GM19043 (cell line): ENCODE measurements around the gene TJP3.
"Not testable (repeated sequence)": the region's sequence is repeated elsewhere in the genome, so short reads cannot be mapped to it uniquely, and the experiment has no call there.

Experiments used
- ATAC-seq: cut with Tn5 transposase; IDR thresholded peaks from one replicate; pipeline ENCODE4 v1.9.1; 2021; ENCODE audit warnings: low read depth; ENCODE audit not compliant: unreplicated experiment

Gene TJP3

GRCh38 chr19:3765757-3766156 is 57.6 kb downstream of the TJP3 start:
- not testable (repeated sequence) for ATAC-seq

DNA sequence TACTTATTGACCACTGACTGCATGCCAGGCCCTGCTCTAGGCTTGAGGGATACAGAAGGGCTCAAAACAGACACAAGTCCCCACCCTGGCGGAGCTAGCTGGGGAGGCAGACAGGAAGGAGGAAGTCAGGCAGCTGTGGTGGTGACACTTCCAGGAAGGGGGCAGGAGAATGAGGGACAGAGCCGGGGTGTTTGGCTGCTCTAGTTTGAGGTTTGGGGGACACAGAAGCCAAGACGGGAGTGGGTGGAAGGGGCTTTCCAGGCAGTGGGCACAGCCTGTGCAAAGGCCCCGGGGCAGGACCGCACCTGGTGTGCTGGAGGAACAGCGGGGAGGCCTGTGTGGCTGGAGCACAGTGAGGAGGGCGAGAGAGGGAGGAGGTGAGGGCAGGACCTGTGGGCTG is 58.3 kb downstream of the TJP3 start:
- ATAC-seq: no peak

GRCh38 chr19:3767050-3767449 is 58.9 kb downstream of the TJP3 start:
- ATAC-seq: no peak

- no peak for ATAC-seq
Observed at GRCh38 chr19:3768015-3768747, 60.0 kb downstream of the TJP3 start.

GRCh38 chr19:3768748-3769099 is 60.5 kb downstream of the TJP3 start:
- ATAC-seq: no peak

DNA sequence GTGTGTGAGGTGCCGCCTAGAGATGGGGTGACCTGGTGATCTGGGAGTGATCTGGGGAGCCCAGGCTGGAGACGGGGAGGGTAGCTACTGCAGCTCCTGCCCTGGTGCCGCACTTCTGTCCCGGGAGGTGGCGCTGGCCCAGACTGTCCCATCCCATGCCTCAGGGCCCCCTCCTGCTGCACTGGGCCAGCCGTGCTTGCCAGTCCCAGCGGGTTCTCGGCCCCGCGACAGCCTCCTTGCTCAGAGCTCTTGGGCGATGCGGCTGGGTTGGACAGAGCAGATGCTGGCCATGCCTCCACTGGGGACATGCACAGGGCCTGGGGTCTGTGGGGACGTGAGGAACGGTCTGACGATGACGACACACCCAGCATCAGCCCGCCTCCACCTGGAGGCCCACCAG is 61.3 kb downstream of the TJP3 start:
- no peak for ATAC-seq

GRCh38 chr19:3770136-3770999 is 62.2 kb downstream of the TJP3 start:
- ATAC-seq: no peak

- no peak for ATAC-seq
Observed at GRCh38 chr19:3771000-3771905, 63.1 kb downstream of the TJP3 start.

DNA sequence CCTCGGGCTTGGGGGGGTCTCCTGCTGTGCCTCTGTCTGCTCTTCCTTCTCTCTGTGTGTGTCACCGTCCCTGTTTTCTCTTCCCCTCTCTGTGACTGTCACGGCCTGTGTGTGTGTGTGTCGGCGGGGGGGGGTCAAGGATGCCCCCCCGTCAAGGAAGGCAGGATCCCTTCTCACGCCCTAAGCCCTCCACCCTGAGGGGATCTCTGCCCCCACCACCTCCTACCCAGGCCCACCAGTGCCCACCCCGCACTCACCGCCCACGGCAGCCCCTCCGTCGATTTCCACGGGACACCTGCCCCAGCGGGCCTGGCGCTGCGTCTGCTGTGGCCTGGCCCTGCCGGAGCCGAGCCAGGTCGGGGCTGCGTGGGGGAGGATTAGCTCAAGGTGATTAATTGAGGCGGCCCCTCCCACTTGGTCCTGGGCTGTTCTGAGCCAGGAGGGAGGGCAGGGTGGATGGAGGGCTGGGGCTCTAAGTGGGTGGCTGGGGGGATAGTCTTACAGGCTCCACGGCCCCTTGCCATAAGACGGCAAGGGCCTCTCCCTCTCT is 63.8 kb downstream of the TJP3 start, which contains the start of gene RAX2:
Gene RAX2, minus strand, starts transcription at position 323 of the 550 bp plus-strand sequence. CDS start 486 bp downstream, outside the sequence.
- no peak for ATAC-seq

DNA sequence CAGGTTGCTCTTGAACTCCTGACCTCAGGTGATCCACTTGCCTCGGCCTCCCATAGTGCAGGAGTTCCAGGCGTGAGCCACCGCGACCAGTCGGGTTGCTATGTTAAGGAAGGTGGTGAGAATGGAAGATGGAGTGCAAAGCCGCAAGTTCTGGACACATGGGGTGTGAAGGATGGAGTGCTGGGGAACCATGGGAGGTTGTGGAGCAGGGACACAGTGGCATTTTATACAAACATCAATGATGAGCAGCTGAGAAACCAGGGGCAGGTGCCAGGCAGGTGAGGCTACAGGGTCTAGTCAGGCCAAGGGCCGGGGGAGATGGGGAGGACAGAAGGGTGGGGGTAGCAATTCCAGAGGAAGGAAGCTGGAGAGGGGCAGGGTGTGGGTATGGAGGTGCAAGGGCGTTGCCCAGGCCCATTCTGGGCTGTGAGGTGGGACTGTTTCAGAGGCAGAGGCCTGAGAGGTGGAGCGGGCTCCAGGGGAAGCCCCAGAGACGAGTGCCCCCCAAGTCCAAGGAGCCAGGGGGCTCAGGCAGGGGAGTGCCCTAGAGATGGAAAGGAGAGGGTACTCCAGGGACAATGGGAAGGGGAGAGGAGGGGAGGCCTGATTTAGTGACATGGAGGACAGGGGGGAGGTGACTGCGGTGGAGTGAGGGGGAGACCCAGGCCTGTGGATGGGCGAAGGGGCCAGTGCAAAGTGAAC is 65.8 kb downstream of the TJP3 start:
- ATAC-seq: no peak

- no peak for ATAC-seq
Observed at GRCh38 chr19:3774621-3775373, 66.6 kb downstream of the TJP3 start.

GRCh38 chr19:3775374-3775711 is 67.2 kb downstream of the TJP3 start:
- ATAC-seq: no peak

GRCh38 chr19:3775831-3776230 is 67.6 kb downstream of the TJP3 start:
- no peak for ATAC-seq

DNA sequence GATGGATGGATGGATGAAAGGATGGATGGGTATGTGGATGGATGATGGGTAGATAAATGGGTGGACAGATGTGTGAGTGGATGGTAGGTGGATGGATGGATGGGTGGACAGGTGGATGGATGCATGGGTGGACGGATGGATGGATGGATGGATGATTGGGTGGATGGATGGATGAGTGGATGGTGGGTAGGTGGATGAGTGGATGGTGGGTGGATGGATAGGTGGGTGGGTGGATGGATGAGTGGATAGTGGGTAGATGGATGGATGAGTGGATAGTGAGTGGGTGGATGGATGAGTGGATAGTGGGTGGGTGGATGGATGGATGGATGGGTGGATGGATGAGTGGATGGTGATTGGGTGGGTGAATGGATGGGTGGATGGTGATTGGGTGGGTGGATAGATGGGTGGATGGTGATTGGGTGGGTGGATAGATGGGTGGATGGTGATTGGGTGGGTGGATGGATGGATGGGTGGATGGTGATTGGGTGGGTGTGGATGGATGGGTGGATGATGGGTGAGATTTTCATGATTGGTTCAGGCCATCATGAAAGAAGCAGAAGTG is 68.4 kb downstream of the TJP3 start:
- ATAC-seq: no peak

GRCh38 chr19:3778104-3778867 is 70.1 kb downstream of the TJP3 start:
- ATAC-seq: no peak

DNA sequence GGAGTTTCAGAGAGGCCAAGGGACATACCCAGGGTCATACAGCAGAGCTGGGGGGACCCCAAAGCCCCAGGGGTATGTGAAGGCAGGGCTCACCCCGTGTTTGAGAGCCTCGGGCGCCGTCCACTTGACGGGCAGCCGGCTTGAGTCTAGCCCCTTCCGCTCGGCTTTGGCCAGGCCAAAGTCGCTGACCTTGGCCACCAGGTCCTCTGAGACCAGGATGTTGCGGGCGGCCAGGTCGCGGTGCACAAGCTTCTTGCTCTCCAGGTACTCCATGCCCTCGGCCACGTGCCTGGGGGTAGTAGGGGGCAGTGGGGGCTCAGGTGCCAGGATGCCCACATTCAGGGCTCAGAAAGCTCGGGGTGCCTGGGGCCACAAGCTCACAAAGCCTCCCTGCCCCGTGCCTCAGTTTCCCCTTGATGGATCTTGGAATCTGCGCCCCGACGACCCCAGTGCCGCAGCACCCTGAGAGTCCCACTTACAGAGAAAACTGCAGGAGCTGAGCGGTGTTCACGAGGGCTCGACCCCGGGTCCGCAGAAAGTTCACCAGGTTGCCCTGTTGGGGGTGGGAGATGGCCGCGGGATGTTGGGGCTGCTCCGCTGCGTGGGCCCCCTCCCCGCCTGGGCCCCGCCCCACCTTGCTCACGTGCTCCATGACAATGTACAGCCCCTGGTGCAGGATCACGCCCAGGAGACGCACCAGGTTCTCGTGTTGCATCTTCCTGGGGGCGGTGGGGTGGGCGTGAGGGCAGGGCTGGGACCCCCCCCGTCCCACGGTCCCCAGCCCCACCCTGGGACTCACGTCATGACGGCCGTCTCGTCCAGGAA is 70.9 kb downstream of the TJP3 start:
- no peak for ATAC-seq

DNA sequence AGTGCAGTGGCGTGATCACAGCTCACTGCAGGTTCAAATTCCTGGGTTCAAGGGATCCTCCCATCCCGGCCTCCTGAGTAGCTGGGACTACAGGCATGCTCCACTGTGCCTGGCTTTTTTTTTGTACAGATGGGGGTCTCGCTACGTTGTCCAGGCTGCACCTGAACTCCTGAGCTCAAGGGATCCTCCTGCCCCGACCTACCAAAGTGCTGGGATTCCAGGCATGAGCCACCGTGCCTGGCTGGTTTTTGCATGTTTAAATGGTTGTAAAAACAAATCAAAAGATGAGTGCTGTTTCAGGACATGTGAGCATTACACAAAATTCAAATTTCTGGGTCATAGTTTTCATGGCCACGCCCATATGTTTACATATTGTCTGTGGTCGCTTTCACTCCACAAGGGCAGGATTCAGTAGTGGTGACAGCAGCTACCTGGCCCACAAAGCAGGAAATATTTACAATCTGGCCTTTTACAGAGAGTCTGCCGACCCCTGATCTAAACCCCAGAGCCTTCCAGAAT is 72.7 kb downstream of the TJP3 start:
- no peak for ATAC-seq
